DOHH2 (cell line): ENCODE data around the gene PTCD3.

ENCODE experiments used
- H3F3A ChIP-seq: fragments of 200-600 bp; sonication (generic), shearing (Covaris generic); 2 replicates; pipeline ENCODE4 v1.6.0; 2016; ENCODE audit warnings: antibody characterized with exemption, mild to moderate bottlenecking; ENCODE audit not compliant: control insufficient read depth, insufficient read depth
- H3K27ac ChIP-seq: fragments of 200-600 bp; sonication (generic); 2 replicates; pipeline ENCODE4 v1.5.1; 2014; ENCODE audit warnings: low read depth, mild to moderate bottlenecking, low read length, moderate library complexity
- H3K27me3 ChIP-seq: fragments of 200-600 bp; sonication (generic); 2 replicates; pipeline ENCODE4 v1.6.1; 2014; ENCODE audit warnings: mild to moderate bottlenecking, low read length, mixed read lengths; ENCODE audit not compliant: control insufficient read depth
- H3K36me3 ChIP-seq: fragments of 200-600 bp; sonication (generic); 2 replicates; pipeline ENCODE4 v1.6.1; 2014; ENCODE audit warnings: mild to moderate bottlenecking, low read length, moderate library complexity, mixed read lengths; ENCODE audit not compliant: control insufficient read depth
- H3K4me1 ChIP-seq: fragments of 200-600 bp; sonication (generic); 2 replicates; pipeline ENCODE4 v1.6.1; 2014; ENCODE audit warnings: mild to moderate bottlenecking, low read length, mixed read lengths; ENCODE audit not compliant: control insufficient read depth
- H3K4me2 ChIP-seq: fragments of 200-600 bp; sonication (generic); 2 replicates; pipeline ENCODE4 v1.6.0; 2014; ENCODE audit warnings: mild to moderate bottlenecking, low read length, moderate library complexity
- H3K4me3 ChIP-seq: fragments of 200-600 bp; sonication (generic); 2 replicates; pipeline ENCODE4 v1.5.1; 2014; ENCODE audit warnings: mild to moderate bottlenecking, low read length, mixed read lengths
- H3K79me2 ChIP-seq: fragments of 200-600 bp; sonication (generic); 2 replicates; pipeline ENCODE4 v1.6.1; 2014; ENCODE audit warnings: mild to moderate bottlenecking, low read length, mixed read lengths; ENCODE audit not compliant: control insufficient read depth
- H3K9me2 ChIP-seq: fragments of 200-600 bp; sonication (generic); replicated peaks from 2 replicates; pipeline ENCODE4 v1.6.1; 2014; ENCODE audit warnings: mild to moderate bottlenecking, low read length, mixed read lengths; ENCODE audit not compliant: control insufficient read depth
- H3K9me3 ChIP-seq: fragments of 200-600 bp; sonication (generic); 2 replicates; pipeline ENCODE4 v1.6.1; 2014; ENCODE audit warnings: antibody characterized with exemption, low read length, mixed read lengths; ENCODE audit not compliant: control insufficient read depth, insufficient read depth
- H4K20me1 ChIP-seq: fragments of 200-600 bp; sonication (generic); 2 replicates; pipeline ENCODE4 v1.6.0; 2014; ENCODE audit warnings: low read depth, mild to moderate bottlenecking, antibody characterized with exemption, low read length, moderate library complexity; ENCODE audit not compliant: control insufficient read depth, insufficient read depth
- EZH2phosphoT487 ChIP-seq: fragments of 200-600 bp; sonication (generic); IDR thresholded peaks from 2 replicates; pipeline ENCODE4 v1.6.1; 2017; ENCODE audit warnings: borderline replicate concordance, mild to moderate bottlenecking, antibody characterized with exemption, low read length, moderate library complexity, mixed read lengths
- TF ChIP-seq, protein P1 (sequence below): fragments of 200-600 bp; sonication (generic); IDR thresholded peaks from one replicate; pipeline ENCODE4 v1.5.1; 2014; ENCODE audit warnings: antibody characterized with exemption, mild to moderate bottlenecking, low read depth, low read length; ENCODE audit not compliant: poor library complexity, severe bottlenecking

The PTCD3 gene

DNA sequence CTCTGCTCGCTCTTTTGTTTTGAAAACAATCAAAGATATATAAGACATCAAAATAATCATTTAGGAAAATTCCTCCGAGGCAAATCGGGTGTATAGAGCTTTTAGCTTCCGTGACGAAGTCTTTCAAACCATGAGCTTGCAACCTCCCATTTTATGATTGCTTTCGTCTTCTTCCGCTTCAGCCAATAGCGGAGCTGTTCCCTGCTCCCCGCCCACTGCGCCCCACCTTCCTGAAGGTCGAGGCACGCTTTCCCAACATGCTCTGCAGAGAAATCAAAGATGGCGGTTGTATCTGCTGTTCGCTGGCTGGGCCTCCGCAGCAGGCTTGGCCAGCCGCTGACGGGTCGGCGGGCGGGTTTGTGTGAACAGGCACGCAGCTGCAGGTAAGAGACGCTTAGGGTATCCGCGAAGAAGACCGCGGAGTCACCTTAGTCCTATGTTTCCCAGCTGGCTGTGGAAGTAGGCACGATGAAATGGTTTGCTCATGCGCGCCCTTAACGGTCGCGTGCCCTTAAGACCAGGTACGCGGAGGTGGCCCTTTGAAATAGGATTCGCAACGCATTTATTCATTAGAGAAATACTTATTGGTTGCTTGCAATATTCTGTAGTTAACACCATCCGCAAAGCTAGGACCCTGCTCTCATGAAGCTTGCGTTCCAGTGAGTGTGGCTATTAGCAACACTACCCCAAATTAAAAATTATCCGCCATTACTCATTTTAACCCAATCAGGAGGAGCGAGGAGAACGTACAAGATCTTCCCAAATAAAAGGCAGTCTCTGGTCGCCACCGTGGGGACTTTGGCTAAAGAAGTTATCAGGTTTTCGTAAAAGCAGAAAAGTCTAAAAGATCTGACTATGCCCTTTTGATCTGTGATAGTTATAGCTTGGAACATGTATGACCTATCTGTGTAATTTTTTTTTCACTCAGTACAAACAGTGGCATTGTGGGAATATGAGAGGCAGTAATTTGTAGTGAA lies at the start of gene PTCD3:
PTCD3 (plus strand) TSS at position 267 of the 977 bp plus-strand sequence; CDS start at position 280, 13 bp downstream.
- peaks cover 37% of the 10 kb centered on the region for H4K20me1 ChIP-seq
- TF ChIP-seq, protein P1, sequence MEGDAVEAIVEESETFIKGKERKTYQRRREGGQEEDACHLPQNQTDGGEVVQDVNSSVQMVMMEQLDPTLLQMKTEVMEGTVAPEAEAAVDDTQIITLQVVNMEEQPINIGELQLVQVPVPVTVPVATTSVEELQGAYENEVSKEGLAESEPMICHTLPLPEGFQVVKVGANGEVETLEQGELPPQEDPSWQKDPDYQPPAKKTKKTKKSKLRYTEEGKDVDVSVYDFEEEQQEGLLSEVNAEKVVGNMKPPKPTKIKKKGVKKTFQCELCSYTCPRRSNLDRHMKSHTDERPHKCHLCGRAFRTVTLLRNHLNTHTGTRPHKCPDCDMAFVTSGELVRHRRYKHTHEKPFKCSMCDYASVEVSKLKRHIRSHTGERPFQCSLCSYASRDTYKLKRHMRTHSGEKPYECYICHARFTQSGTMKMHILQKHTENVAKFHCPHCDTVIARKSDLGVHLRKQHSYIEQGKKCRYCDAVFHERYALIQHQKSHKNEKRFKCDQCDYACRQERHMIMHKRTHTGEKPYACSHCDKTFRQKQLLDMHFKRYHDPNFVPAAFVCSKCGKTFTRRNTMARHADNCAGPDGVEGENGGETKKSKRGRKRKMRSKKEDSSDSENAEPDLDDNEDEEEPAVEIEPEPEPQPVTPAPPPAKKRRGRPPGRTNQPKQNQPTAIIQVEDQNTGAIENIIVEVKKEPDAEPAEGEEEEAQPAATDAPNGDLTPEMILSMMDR: no peak
- no peak for TF ChIP-seq EZH2phosphoT487
- H3K4me3 ChIP-seq: peak within 1 kb of the TSS; percentile 95
- H3K36me3 ChIP-seq: peaks cover 82% of the 10 kb centered on the region
- H3F3A ChIP-seq: no peaks in the 10 kb centered on the region; the same call in 1 of the 2 replicates
- H3K9me3 ChIP-seq: no peaks in the 10 kb centered on the region
- peak within 1 kb of the TSS; percentile 63 for H3K27ac ChIP-seq
- no peaks in the 10 kb centered on the region for H3K27me3 ChIP-seq
- H3K4me2 ChIP-seq: peak within 1 kb of the TSS; percentile 88
- peaks cover 97% of the 10 kb centered on the region for H3K79me2 ChIP-seq
- H3K9me2 ChIP-seq: no peaks in the 10 kb centered on the region
- H3K4me1 ChIP-seq: peaks cover 37% of the 10 kb centered on the region

DNA sequence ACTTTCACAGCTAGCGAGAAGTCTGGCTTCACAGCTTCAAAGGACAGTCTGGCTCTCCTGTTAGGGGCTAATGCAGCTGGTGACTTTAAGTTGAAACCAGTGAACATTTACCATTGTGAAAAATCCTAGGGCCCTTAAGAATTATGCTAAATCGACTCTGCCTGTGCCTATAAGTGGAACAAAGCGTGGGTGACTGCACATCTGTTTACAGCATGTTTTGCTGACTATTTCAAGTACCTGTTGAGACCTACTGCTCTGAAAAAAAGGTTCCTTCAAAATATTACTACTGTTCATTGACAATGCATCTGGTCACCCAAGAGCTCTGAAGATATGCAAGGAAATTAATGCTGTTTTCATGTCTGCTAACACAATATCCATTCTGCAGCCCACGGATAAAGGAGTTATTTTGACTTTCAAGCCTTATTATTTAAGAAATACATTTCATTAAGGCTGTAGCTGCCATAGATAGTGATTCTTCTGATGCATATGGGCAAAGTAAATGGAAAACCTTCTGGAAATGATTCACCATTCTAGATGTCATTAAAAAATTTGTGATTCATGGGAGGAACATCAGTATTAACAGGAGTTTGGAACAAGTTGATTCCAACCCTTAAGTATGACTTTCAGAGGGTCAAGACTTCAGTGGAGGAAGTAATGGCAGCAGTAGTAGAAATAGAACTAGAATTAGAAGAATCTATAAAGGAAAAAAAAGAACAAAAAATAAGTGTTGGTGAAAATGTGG lies 49.3 kb upstream of the PTCD3 start:
- H3K36me3 ChIP-seq: peaks cover 72% of the 10 kb centered on the region

DNA sequence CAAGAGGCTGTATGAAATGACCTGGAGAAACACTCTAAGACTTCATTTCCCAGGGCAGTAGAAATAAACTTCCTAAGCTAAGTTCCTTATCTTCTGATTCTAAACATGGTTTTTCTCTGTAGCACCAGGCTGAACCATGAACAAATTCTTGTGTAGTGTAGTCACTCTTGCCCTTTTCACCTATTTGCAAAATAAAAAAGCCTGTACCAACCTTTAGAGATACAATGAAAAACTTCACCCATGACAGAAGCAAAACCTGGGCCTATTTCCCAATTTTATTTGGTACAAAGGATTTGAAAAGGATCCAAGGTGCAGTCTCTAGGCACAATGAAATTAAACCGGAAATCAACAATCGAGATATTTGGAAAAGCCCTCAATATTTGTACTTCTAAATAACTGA lies 44.0 kb upstream of the PTCD3 start:
- Histone ChIP-seq H4K20me1 (no peaks in the 10 kb centered on the region), H3K9me2 (no peaks in the 10 kb centered on the region), H3K4me1 (no peaks in the 10 kb centered on the region), H3K27me3 (no peaks in the 10 kb centered on the region), H3K79me2 (no peaks in the 10 kb centered on the region), H3F3A (no peaks in the 10 kb centered on the region), H3K36me3 (peaks cover 86% of the 10 kb centered on the region), H3K4me3 (no peak overlapping the region), H3K27ac (no peak overlapping the region), H3K9me3 (no peaks in the 10 kb centered on the region), H3K4me2 (no peak overlapping the region)
- TF ChIP-seq, protein P1: no peak
- TF ChIP-seq EZH2phosphoT487: no peak

More for the DNA sequence above, 49.3 kb upstream of the PTCD3 start:
- Histone ChIP-seq H3K4me2 (no peak overlapping the region), H3K4me1 (no peaks in the 10 kb centered on the region), H3F3A (no peaks in the 10 kb centered on the region), H3K4me3 (no peak overlapping the region), H3K9me2 (no peaks in the 10 kb centered on the region), H3K27me3 (no peaks in the 10 kb centered on the region), H3K9me3 (no peaks in the 10 kb centered on the region), H3K27ac (no peak overlapping the region), H4K20me1 (no peaks in the 10 kb centered on the region), H3K79me2 (no peaks in the 10 kb centered on the region)
- TF ChIP-seq EZH2phosphoT487: no peak
- TF ChIP-seq, protein P1: no peak
